Endodermal cell (in vitro differentiated cells): ENCODE measurements around the gene GPR141. TPM values are rescaled to one million over a fixed set of nuclear protein-coding genes. Genes with fewer than 3 reads are reported as not detected.
A peak's percentile ranks its signal among the peaks of the same experiment; 100 is the strongest.
"Not testable (repeated sequence)": the region's sequence is repeated elsewhere in the genome, so short reads cannot be mapped to it uniquely, and the experiment has no call there.

Experiments
- DNase-seq: peaks from one replicate; pipeline ENCODE4 v3.0.0-alpha.2; 2017
- H3K27ac ChIP-seq: 2 replicates; pipeline ENCODE4 v1.5.1; 2013; ENCODE audit warnings: mild to moderate bottlenecking, low read depth, low read length, moderate library complexity
- H3K27me3 ChIP-seq: 2 replicates; pipeline ENCODE4 v1.6.1; 2013; ENCODE audit warnings: mild to moderate bottlenecking, low read length, moderate library complexity; ENCODE audit not compliant: insufficient read depth, control insufficient read depth, poor library complexity, severe bottlenecking
- H3K36me3 ChIP-seq: 2 replicates; pipeline ENCODE4 v1.7.0; 2013; ENCODE audit warnings: mild to moderate bottlenecking, low read length, moderate library complexity; ENCODE audit not compliant: control insufficient read depth, insufficient read depth
- H3K4me1 ChIP-seq: one replicate; pipeline ENCODE4 v1.7.0; 2013; ENCODE audit warnings: low read length; ENCODE audit not compliant: control insufficient read depth, insufficient read depth
- H3K4me3 ChIP-seq: 2 replicates; pipeline ENCODE4 v1.5.1; 2013; ENCODE audit warnings: mild to moderate bottlenecking, low read length, moderate library complexity
- H3K9ac ChIP-seq: 2 replicates; pipeline ENCODE4 v1.6.1; 2013; ENCODE audit warnings: mild to moderate bottlenecking, low read length, moderate library complexity; ENCODE audit not compliant: poor library complexity, severe bottlenecking; ENCODE audit errors: extremely low read depth
- H3K9me3 ChIP-seq: 2 replicates; pipeline ENCODE4 v1.6.1; 2013; ENCODE audit warnings: mild to moderate bottlenecking, low read length, moderate library complexity; ENCODE audit not compliant: control insufficient read depth
- H3K27ac Mint-ChIP-seq: 2 replicates; pipeline ENCODE4 v1.8.0; 2020; ENCODE audit warnings: mixed read lengths
- H3K27me3 Mint-ChIP-seq: 2 replicates; pipeline ENCODE4 v1.8.0; 2021; ENCODE audit warnings: mild to moderate bottlenecking, mixed read lengths; ENCODE audit not compliant: insufficient read depth
- H3K36me3 Mint-ChIP-seq: 2 replicates; pipeline ENCODE4 v1.8.0; 2020; ENCODE audit warnings: low read depth, mixed read lengths
- H3K4me1 Mint-ChIP-seq: 2 replicates; pipeline ENCODE4 v1.8.0; 2020; ENCODE audit warnings: mixed read lengths
- H3K4me3 Mint-ChIP-seq: 2 replicates; pipeline ENCODE4 v1.8.0; 2020; ENCODE audit warnings: mild to moderate bottlenecking, moderate library complexity, mixed read lengths
- H3K9me3 Mint-ChIP-seq: 2 replicates; pipeline ENCODE4 v1.8.0; 2020; ENCODE audit warnings: mild to moderate bottlenecking, mixed read lengths
- CTCF ChIP-seq: fragments of 200-600 bp; sonication (generic); conservative IDR thresholded peaks from 2 replicates; pipeline ENCODE4 v1.5.0; 2021; ENCODE audit warnings: antibody characterized with exemption, mild to moderate bottlenecking
- WGBS, 2 experiments: methylation state at CpG; one replicate each; pipeline versions ENCODE4 v1.1.5 to v1.1.7; 2013; ENCODE audit warnings: missing lambda C conversion rate in 2 of 2, mixed read lengths in 1 of 2; ENCODE audit not compliant: insufficient coverage in 1 of 2, insufficient read length in 1 of 2; 5-methylcytosine and 5-hydroxymethylcytosine counted together
- total RNA-seq, 2 donors: library from RNA; stranded (reverse); fragmentation: NEBNext Ultra II Directional in 1 of 2; extraction: Animal tissue kit (Norgen Biotek cat#: 25700) in 1 of 2; gene quantifications; 2 replicates in 1 of 2; 3 replicates in 1 of 2; pipeline ENCODE4 v1.2.1, GENCODE V29; 2021

Gene GPR141
- total RNA-seq, 2 donors from 2014 or later = 1.9 to 3.9 TPM

- peaks cover 39% of the 10 kb centered on the region for H3K4me1 Mint-ChIP-seq
- H3K9me3 Mint-ChIP-seq = no peaks in the 10 kb centered on the region
- H3K27me3 Mint-ChIP-seq = no peaks in the 10 kb centered on the region
- 58 to 100% methylated on average over 2 of the region's 2 CpGs for WGBS, 2 experiments
- DNase-seq = no peak
- H3K9ac ChIP-seq = no peak overlapping the region
- peaks cover 8% of the 10 kb centered on the region for H3K4me1 ChIP-seq
- no peaks in the 10 kb centered on the region for H3K27me3 ChIP-seq
- H3K27ac ChIP-seq = no peak overlapping the region
- no peaks in the 10 kb centered on the region for H3K36me3 ChIP-seq
- H3K27ac Mint-ChIP-seq = peak overlapping the region; percentile 38
- no peak overlapping the region for H3K4me3 Mint-ChIP-seq
- H3K9me3 ChIP-seq = peaks cover 6% of the 10 kb centered on the region
- H3K4me3 ChIP-seq = no peak overlapping the region
- no peaks in the 10 kb centered on the region for H3K36me3 Mint-ChIP-seq
- no peak for TF ChIP-seq CTCF
Measured at GRCh38 chr7:37698782-37699181, 15.2 kb downstream of the GPR141 start.

GRCh38 chr7:37701769-37702168, 18.2 kb downstream of the GPR141 start:
- Histone ChIP-seq H3K36me3 (no peaks in the 10 kb centered on the region), H3K4me1 (peaks cover 4% of the 10 kb centered on the region), H3K9ac (no peak overlapping the region), H3K27ac (no peak overlapping the region), H3K4me3 (no peak overlapping the region), H3K9me3 (peaks cover 6% of the 10 kb centered on the region), H3K27me3 (no peaks in the 10 kb centered on the region)
- Mint-ChIP-seq H3K9me3 (no peaks in the 10 kb centered on the region), H3K4me3 (no peak overlapping the region), H3K4me1 (peaks cover 43% of the 10 kb centered on the region), H3K36me3 (no peaks in the 10 kb centered on the region), H3K27ac (no peak overlapping the region), H3K27me3 (no peaks in the 10 kb centered on the region)
- no peak for TF ChIP-seq CTCF
- DNase-seq = no peak
- WGBS, 2 experiments = 92% methylated on average over 2 of the region's 2 CpGs; no CpG with 5 or more reads in 1 of the 2 experiments

- no peaks in the 10 kb centered on the region for H3K27me3 Mint-ChIP-seq
- no peaks in the 10 kb centered on the region for H3K36me3 Mint-ChIP-seq
- no peak overlapping the region for H3K4me3 Mint-ChIP-seq
- no peak for TF ChIP-seq CTCF
- H3K27me3 ChIP-seq = no peaks in the 10 kb centered on the region
- peaks cover 4% of the 10 kb centered on the region for H3K4me1 ChIP-seq
- no peaks in the 10 kb centered on the region for H3K9me3 Mint-ChIP-seq
- H3K27ac Mint-ChIP-seq = no peak overlapping the region
- peak overlapping the region; percentile 56 for H3K4me3 ChIP-seq
- no peak overlapping the region for H3K9ac ChIP-seq
- peaks cover 6% of the 10 kb centered on the region for H3K9me3 ChIP-seq
- peaks cover 31% of the 10 kb centered on the region for H3K4me1 Mint-ChIP-seq
- H3K36me3 ChIP-seq = no peaks in the 10 kb centered on the region
- H3K27ac ChIP-seq = no peak overlapping the region
- no peak for DNase-seq
Measured at GRCh38 chr7:37703361-37703760, 19.8 kb downstream of the GPR141 start.

GRCh38 chr7:37704328-37704833, 20.8 kb downstream of the GPR141 start:
- H3K27ac ChIP-seq, H3K9ac ChIP-seq, H3K4me1 ChIP-seq, H3K27me3 Mint-ChIP-seq, H3K9me3 Mint-ChIP-seq, DNase-seq, H3K36me3 Mint-ChIP-seq, H3K9me3 ChIP-seq, H3K27me3 ChIP-seq, H3K4me3 ChIP-seq, H3K4me3 Mint-ChIP-seq, H3K36me3 ChIP-seq: not testable (repeated sequence)
- H3K27ac Mint-ChIP-seq = peak overlapping the region; percentile 87
- WGBS, 2 experiments = 47 to 92% methylated on average over 2 to 3 of the region's 4 CpGs
- H3K4me1 Mint-ChIP-seq = peaks cover 28% of the 10 kb centered on the region
